ENCODE results near the gene MED26.

MED26 gene

GRCh38 chr19:16628984-16629691 lies 1.1 kb upstream of the MED26 start (continued):
- no peak for TF ChIP-seq ZNF274 (IDR thresholded peaks at IDR 0.05; ENCODE audit: low read length)
- TF ChIP-seq ZNF274 (tag by site-specific recombination; IDR thresholded peaks at IDR 0.05; ENCODE audit: borderline replicate concordance), result no peak
- TF ChIP-seq ZBTB44 (tag by site-specific recombination; IDR thresholded peaks at IDR 0.05), result peak; percentile 41

- H3K4me3 ChIP-seq (ENCODE audit: low read depth, low read length), result peak overlapping the region; percentile 60
- ChIA-PET POLR2A (interaction anchor here (0.6 to 3.1 kb wide), 20 partner anchors 10 to 682 kb away, joined by 3 to 20 read pairs (median 6); partner anchors contain the start of genes C19orf44, CALR3, DDA1 and SLC35E1), CTCF (interaction anchor here (0.6 kb wide), 2 partner anchors 111 to 429 kb away, joined by 3 read pairs; no protein-coding TSS in a partner anchor)
- peak overlapping the region; percentile 63; the same call in 1 of the 2 replicates for H3K27ac ChIP-seq (ENCODE audit: extremely low read depth, low read depth, low read length)
- peaks cover 7 to 37% of the 10 kb centered on the region in 2 experiments; a peak in 2 of 3 replicates for H3K36me3 ChIP-seq (ENCODE audit: control insufficient read depth in 2 of 2, insufficient read depth in 1 of 2, low read length in 2 of 2)
- TF ChIP-seq ZNF223 (tag by site-specific recombination; IDR thresholded peaks at IDR 0.05), result no peak
- no peak for TF ChIP-seq ZBTB6 (tag by site-specific recombination; IDR thresholded peaks at IDR 0.05)
- TF ChIP-seq ZNF311 (tag by site-specific recombination; IDR thresholded peaks at IDR 0.05; ENCODE audit: borderline replicate concordance), result no peak
- no peak for TF ChIP-seq ZNF138 (tag by site-specific recombination; IDR thresholded peaks at IDR 0.05; ENCODE audit: borderline replicate concordance)
- no peak for TF ChIP-seq ZFP37 (tag by site-specific recombination; IDR thresholded peaks at IDR 0.05)
- no peak for TF ChIP-seq ZNF140 (tag by site-specific recombination; IDR thresholded peaks at IDR 0.05)
- TF ChIP-seq ZEB2 (tag by site-specific recombination; IDR thresholded peaks at IDR 0.05), result no peak
- no peak for TF ChIP-seq ZNF707 (tag by site-specific recombination; IDR thresholded peaks at IDR 0.05)
- TF ChIP-seq ZBTB8A (tag by site-specific recombination; IDR thresholded peaks at IDR 0.05), result no peak
- no peak for TF ChIP-seq ZNF391 (tag by site-specific recombination; IDR thresholded peaks at IDR 0.05; ENCODE audit: borderline replicate concordance, low read depth)
- no peak for TF ChIP-seq ZNF513 (tag by site-specific recombination; IDR thresholded peaks at IDR 0.05)
- no peak for TF ChIP-seq ZNF658 (tag by site-specific recombination; IDR thresholded peaks at IDR 0.05)
- no peak for TF ChIP-seq ZNF433 (tag by site-specific recombination; IDR thresholded peaks at IDR 0.05; ENCODE audit: low read depth)
- no peak for TF ChIP-seq SCRT2 (tag by site-specific recombination; IDR thresholded peaks at IDR 0.05)
- no peak for TF ChIP-seq ZNF514 (tag by site-specific recombination; IDR thresholded peaks at IDR 0.05)
- no peaks in the 10 kb centered on the region for H3K4me1 ChIP-seq (ENCODE audit: control insufficient read depth, insufficient read depth, low read length)
- H3K9me3 ChIP-seq (ENCODE audit: control insufficient read depth, insufficient read depth, low read depth, low read length), result no peaks in the 10 kb centered on the region
Observed at GRCh38 chr19:16627928-16628182, 149 bp downstream of the MED26 start.

GRCh38 chr19:16627193-16627927 lies 644 bp downstream of the MED26 start:
- Histone ChIP-seq H3K4me1 (ENCODE audit: control insufficient read depth, insufficient read depth, low read length) (no peaks in the 10 kb centered on the region), H3K9me3 (ENCODE audit: control insufficient read depth, insufficient read depth, low read depth, low read length) (no peaks in the 10 kb centered on the region), H3K27ac (ENCODE audit: extremely low read depth, low read depth, low read length) (peak overlapping the region; percentile 63), H3K36me3 (ENCODE audit: control insufficient read depth in 2 of 2, insufficient read depth in 1 of 2, low read length in 2 of 2) (peaks cover 5 to 33% of the 10 kb centered on the region in 2 experiments; a peak in 2 of 3 replicates), H3K4me3 (ENCODE audit: low read depth, low read length) (peak overlapping the region; percentile 60)
- ChIA-PET POLR2A (interaction anchor here (0.6 to 3.1 kb wide), 17 partner anchors 9 to 682 kb away, joined by 3 to 20 read pairs (median 6); partner anchors contain the start of genes C19orf44, CALR3, DDA1 and SLC35E1), CTCF (interaction anchor here (0.5 to 0.7 kb wide), 2 partner anchors 16 to 93 kb away, joined by 3 to 4 read pairs; no protein-coding TSS in a partner anchor)
- TF ChIP-seq ZXDB (tag by site-specific recombination; IDR thresholded peaks at IDR 0.05), result peak; percentile 71
- TF ChIP-seq KLF7 (tag by site-specific recombination; IDR thresholded peaks at IDR 0.05; ENCODE audit: borderline replicate concordance), result no peak
- no peak for TF ChIP-seq ZNF830 (tag by site-specific recombination; IDR thresholded peaks at IDR 0.05; ENCODE audit: low read depth)
- TF ChIP-seq ZNF23 (tag by site-specific recombination; IDR thresholded peaks at IDR 0.05; ENCODE audit: borderline replicate concordance), result no peak
- TF ChIP-seq ZNF585B (tag by site-specific recombination; IDR thresholded peaks at IDR 0.05), result no peak
- TF ChIP-seq IKZF3 (tag by site-specific recombination; IDR thresholded peaks at IDR 0.05), result no peak
- no peak for TF ChIP-seq ZNF701 (tag by site-specific recombination; IDR thresholded peaks at IDR 0.05)
- TF ChIP-seq GLI2 (tag by site-specific recombination; IDR thresholded peaks at IDR 0.05; ENCODE audit: borderline replicate concordance, low read depth), result no peak
- TF ChIP-seq ZBTB8A (tag by site-specific recombination; IDR thresholded peaks at IDR 0.05), result no peak
- no peak for TF ChIP-seq ATF2 (tag by site-specific recombination; IDR thresholded peaks at IDR 0.05; ENCODE audit: low read depth)
- no peak for TF ChIP-seq ZNF707 (tag by site-specific recombination; IDR thresholded peaks at IDR 0.05)

All from HEK293 (cell line).